ENCODE data around the gene EGLN2. TPM values are rescaled to one million over a fixed set of nuclear protein-coding genes. Genes with fewer than 3 reads are reported as not detected.
"Not testable (repeated sequence)": the region's sequence is repeated elsewhere in the genome, so short reads cannot be mapped to it uniquely, and the experiment has no call there.

EGLN2 gene
- total RNA-seq, 1 experiment from 2014 or later = 115 TPM

- BruUV-seq (replicated peaks); CTCF ChIA-PET: not testable (repeated sequence)
Measured at GRCh38 chr19:40766385-40766784, 32.6 kb upstream of the EGLN2 start.

GRCh38 chr19:40768869-40769268 lies 30.1 kb upstream of the EGLN2 start:
- peaks cover 3% of the 10 kb centered on the region for H3K36me3 ChIP-seq (ENCODE audit: control insufficient read depth, insufficient read depth, low read length)
- H3K9me3 ChIP-seq (ENCODE audit: control insufficient read depth, insufficient read depth, low read depth, low read length) = no peaks in the 10 kb centered on the region
- ATAC-seq (0 out of 2 replicates have a peak, but pooled peaks have one; percentile 31), DNase-seq (ENCODE audit: low read depth, low spot score) (no peak)
- no peaks in the 10 kb centered on the region for H3K27me3 ChIP-seq (ENCODE audit: control insufficient read depth, insufficient read depth, low read length)
- in situ Hi-C loops (cut with HindIII; ENCODE audit: low pct_unique_long_range_greater_than_20kb, low sequenced_read_pairs) (no loop called here), intact Hi-C loops (cut with micrococcal nuclease; ENCODE audit: unreplicated experiment) (no loop called here)
- no peak overlapping the region for H3K4me3 ChIP-seq (ENCODE audit: low read depth in 2 of 2, low read length in 2 of 2)
- H3K4me1 ChIP-seq (ENCODE audit: control insufficient read depth, insufficient read depth, low read length) = no peaks in the 10 kb centered on the region
- no peak overlapping the region for H3K27ac ChIP-seq (ENCODE audit: low read length)
- CTCF ChIA-PET = no interaction called here
- no TSS peak for BruUV-seq (replicated peaks)
- POLR2A ChIA-PET = no interaction called here
- no peak for TF ChIP-seq POLR2AphosphoS5 (IDR thresholded peaks at IDR 0.05; ENCODE audit: low read depth, low read length)
- no peak for TF ChIP-seq TCF7L2 (IDR thresholded peaks at IDR 0.05; ENCODE audit: low read depth, low read length)
- no peak for TF ChIP-seq REST (IDR thresholded peaks at IDR 0.05; ENCODE audit: insufficient read depth in 1 of 2, low read depth in 2 of 2, low read length in 1 of 2)
- TF ChIP-seq CTCF (IDR thresholded peaks at IDR 0.05) = no peak
- TF ChIP-seq SIN3A (IDR thresholded peaks at IDR 0.05; ENCODE audit: borderline replicate concordance, insufficient read depth, low read depth, low read length) = no peak

More at GRCh38 chr19:40766385-40766784, 32.6 kb upstream of the EGLN2 start:
- H3K27ac ChIP-seq (ENCODE audit: low read length); POLR2A ChIA-PET; DNase-seq (ENCODE audit: low read depth, low spot score); ATAC-seq; intact Hi-C loops (cut with micrococcal nuclease; ENCODE audit: unreplicated experiment); H3K4me3 ChIP-seq (ENCODE audit: low read depth in 2 of 2, low read length in 2 of 2); in situ Hi-C loops (cut with HindIII; ENCODE audit: low pct_unique_long_range_greater_than_20kb, low sequenced_read_pairs); H3K36me3 ChIP-seq (ENCODE audit: control insufficient read depth, insufficient read depth, low read length); H3K4me1 ChIP-seq (ENCODE audit: control insufficient read depth, insufficient read depth, low read length); H3K9me3 ChIP-seq (ENCODE audit: control insufficient read depth, insufficient read depth, low read depth, low read length); H3K27me3 ChIP-seq (ENCODE audit: control insufficient read depth, insufficient read depth, low read length): not testable (repeated sequence)

GRCh38 chr19:40771101-40771862 lies 27.7 kb upstream of the EGLN2 start:
- in situ Hi-C loops (cut with HindIII; ENCODE audit: low pct_unique_long_range_greater_than_20kb, low sequenced_read_pairs); H3K27ac ChIP-seq (ENCODE audit: low read length); POLR2A ChIA-PET; H3K4me1 ChIP-seq (ENCODE audit: control insufficient read depth, insufficient read depth, low read length); H3K4me3 ChIP-seq (ENCODE audit: low read depth in 2 of 2, low read length in 2 of 2); H3K9me3 ChIP-seq (ENCODE audit: control insufficient read depth, insufficient read depth, low read depth, low read length); H3K27me3 ChIP-seq (ENCODE audit: control insufficient read depth, insufficient read depth, low read length); H3K36me3 ChIP-seq (ENCODE audit: control insufficient read depth, insufficient read depth, low read length); ATAC-seq; BruUV-seq (replicated peaks); DNase-seq (ENCODE audit: low read depth, low spot score); intact Hi-C loops (cut with micrococcal nuclease; ENCODE audit: unreplicated experiment); CTCF ChIA-PET: not testable (repeated sequence)
